Measurements from ENCODE around the gene MSL1.

DNA sequence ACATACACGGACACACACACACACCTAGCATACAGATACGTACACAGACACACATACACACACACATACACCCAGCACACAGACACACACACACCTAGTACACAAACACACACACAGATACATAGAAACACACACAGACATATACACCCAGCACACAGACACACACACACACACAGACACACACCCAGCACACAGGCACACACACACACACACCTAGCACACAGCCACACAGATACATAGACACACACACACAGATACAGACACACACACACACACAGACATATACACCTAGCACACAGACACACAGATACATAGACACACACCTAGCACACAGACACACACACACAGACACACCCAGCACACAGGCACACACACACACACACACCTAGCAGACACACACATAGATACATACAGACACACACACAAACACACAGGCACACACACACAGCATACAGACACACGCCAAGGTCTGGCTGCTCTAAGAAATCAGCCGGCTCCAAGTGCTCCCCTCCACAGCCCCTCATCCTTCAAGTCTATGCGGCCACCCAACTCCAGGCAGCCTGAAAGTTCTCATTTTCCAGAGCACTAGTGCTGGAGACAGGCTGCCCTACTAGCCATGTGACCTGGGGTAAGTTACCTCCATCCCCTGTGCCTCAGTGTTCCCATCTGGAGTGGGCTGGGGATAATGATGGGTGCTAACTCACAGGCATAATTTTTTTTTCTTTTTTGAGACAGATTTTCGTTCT lies 34.5 kb upstream of the MSL1 start:
- TF ChIP-seq, protein P1, sequence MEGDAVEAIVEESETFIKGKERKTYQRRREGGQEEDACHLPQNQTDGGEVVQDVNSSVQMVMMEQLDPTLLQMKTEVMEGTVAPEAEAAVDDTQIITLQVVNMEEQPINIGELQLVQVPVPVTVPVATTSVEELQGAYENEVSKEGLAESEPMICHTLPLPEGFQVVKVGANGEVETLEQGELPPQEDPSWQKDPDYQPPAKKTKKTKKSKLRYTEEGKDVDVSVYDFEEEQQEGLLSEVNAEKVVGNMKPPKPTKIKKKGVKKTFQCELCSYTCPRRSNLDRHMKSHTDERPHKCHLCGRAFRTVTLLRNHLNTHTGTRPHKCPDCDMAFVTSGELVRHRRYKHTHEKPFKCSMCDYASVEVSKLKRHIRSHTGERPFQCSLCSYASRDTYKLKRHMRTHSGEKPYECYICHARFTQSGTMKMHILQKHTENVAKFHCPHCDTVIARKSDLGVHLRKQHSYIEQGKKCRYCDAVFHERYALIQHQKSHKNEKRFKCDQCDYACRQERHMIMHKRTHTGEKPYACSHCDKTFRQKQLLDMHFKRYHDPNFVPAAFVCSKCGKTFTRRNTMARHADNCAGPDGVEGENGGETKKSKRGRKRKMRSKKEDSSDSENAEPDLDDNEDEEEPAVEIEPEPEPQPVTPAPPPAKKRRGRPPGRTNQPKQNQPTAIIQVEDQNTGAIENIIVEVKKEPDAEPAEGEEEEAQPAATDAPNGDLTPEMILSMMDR (IDR thresholded peaks at IDR 0.05; ENCODE audit: poor library complexity, severe bottlenecking), result no peak
- TF ChIP-seq SMC3 (conservative IDR thresholded peaks at IDR 0.05; ENCODE audit: poor library complexity) (no peak), POLR2AphosphoS5 (IDR thresholded peaks at IDR 0.05) (no peak)
